ENCODE data around the gene CACNG4. TPM values are rescaled to one million over a fixed set of nuclear protein-coding genes. Genes with fewer than 3 reads are reported as not detected.

The CACNG4 gene
- total and polyA plus RNA-seq, 9 of the 15 experiments (the other 6 are each of a cell fraction or from before 2014, with no cell fraction given) = 0.07 TPM; not detected in 8

DNA sequence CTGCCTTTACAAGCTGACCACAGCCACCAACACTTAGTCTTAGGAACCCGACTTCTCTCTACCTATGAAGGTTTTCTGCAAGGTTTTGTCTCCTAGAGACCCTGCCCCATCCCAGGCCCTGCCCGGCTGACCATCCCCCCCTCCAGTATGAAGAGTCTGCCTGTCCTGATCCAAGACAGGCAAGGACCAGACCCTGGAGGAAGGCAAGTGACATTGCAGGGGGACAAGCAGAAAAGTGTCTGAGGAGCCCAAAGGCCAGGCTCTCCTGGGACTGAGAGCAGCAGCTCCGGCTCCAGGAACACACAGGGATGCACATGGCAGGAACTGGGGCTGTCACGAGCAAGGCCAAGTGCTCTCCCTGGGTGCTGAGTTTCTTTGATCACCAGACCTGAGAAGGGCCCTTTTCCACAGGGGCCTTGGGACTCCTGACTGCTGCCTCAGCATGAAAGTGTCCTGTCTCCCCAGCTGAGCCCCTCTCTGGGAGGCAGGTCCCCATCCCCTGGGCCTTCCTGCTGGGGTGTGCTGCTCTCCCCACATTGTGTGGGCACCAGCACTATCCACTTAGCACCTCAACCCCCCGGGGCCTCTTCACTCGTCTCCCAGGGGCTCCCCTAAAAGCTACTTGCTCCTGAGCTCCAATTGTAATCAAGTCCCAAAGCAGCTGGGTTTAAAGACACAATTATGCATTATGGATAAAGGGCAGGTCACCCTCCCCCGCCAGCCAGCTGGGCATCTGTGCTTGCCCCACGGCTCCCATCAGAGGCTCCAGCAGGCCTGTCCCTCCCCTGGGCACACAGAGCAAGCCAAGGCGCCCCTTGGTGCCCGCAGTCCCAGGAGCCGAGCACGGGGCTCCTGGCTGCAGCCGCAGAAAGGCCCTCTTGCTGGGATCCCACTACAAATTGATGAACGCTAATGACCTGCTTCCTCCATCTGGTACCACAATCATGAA is 11.6 kb upstream of the CACNG4 start:
- Histone ChIP-seq H3K9me1 (ENCODE audit: control insufficient read depth, insufficient read depth, low read length) (no peaks in the 10 kb centered on the region), H4K20me1 (replicated peaks; ENCODE audit: control insufficient read depth, insufficient read depth, low read length) (no peaks in the 10 kb centered on the region; the same call in none of the 2 replicates), H3K9ac (ENCODE audit: insufficient read depth in 1 of 2, low read depth in 2 of 2, low read length in 2 of 2) (no peak overlapping the region; a peak in 1 of 4 replicates), H3K27ac (ENCODE audit: extremely low read depth, low read depth, low read length) (no peak overlapping the region), H3K9me3 (replicated peaks; ENCODE audit: control insufficient read depth, insufficient read depth, low read depth, low read length) (no peaks in the 10 kb centered on the region), H3K79me2 (ENCODE audit: control insufficient read depth, insufficient read depth, low read length) (no peaks in the 10 kb centered on the region), H3K36me3 (ENCODE audit: control insufficient read depth, insufficient read depth, low read length) (no peaks in the 10 kb centered on the region), H3K27me3 (ENCODE audit: control insufficient read depth in 2 of 2, insufficient read depth in 2 of 2, low read length in 2 of 2) (peaks cover 28 to 79% of the 10 kb centered on the region in 2 experiments; a peak in 4 of 5 replicates), H3K4me1 (replicated peaks in 1 of 2; ENCODE audit: control insufficient read depth in 2 of 2, insufficient read depth in 2 of 2, low read length in 2 of 2) (no peaks in the 10 kb centered on the region), H2AFZ (ENCODE audit: low read depth, low read length) (no peak overlapping the region), H3K4me3 (no peak overlapping the region), H3K4me2 (ENCODE audit: insufficient read depth, low read length) (no peak overlapping the region)
- no TSS peak for BruUV-seq (replicated peaks)
- TF ChIP-seq, protein P1, sequence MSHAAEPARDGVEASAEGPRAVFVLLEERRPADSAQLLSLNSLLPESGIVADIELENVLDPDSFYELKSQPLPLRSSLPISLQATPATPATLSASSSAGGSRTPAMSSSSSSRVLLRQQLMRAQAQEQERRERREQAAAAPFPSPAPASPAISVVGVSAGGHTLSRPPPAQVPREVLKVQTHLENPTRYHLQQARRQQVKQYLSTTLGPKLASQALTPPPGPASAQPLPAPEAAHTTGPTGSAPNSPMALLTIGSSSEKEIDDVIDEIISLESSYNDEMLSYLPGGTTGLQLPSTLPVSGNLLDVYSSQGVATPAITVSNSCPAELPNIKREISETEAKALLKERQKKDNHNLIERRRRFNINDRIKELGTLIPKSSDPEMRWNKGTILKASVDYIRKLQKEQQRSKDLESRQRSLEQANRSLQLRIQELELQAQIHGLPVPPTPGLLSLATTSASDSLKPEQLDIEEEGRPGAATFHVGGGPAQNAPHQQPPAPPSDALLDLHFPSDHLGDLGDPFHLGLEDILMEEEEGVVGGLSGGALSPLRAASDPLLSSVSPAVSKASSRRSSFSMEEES (CRISPR knock-in tag; IDR thresholded peaks at IDR 0.05) = no peak
- TF ChIP-seq SMARCA4 (IDR thresholded peaks at IDR 0.05) (no peak), TRIM24 (IDR thresholded peaks at IDR 0.05) (no peak), GATA2 (CRISPR knock-in tag; IDR thresholded peaks at IDR 0.05) (no peak)
- intact Hi-C loops (cut with micrococcal nuclease) (no loop called here), in situ Hi-C loops (cut with MboI) (no loop called here)
- ATAC-seq = peak; percentile 51; the same call in 2 of the 3 replicates
- DNase-seq (ENCODE audit: extremely low read depth in 1 of 4, low spot score in 3 of 4) = no peak
- ChIA-PET CTCF (ENCODE audit: low intra/inter-chr PET ratio) (no interaction called here), POLR2A (interaction anchor here (0.7 kb wide), 2 partner anchors 650 to 753 kb away, joined by 3 read pairs; no protein-coding TSS in a partner anchor)
- FAIRE-seq = no peak
- 3% methylated on average over 13 of the region's 14 CpGs for WGBS (ENCODE audit: insufficient coverage, low coverage, missing lambda C conversion rate)

Measured in K562 (cell line).